Measurements from ENCODE around the gene LINC00237. TPM values are rescaled to one million over a fixed set of nuclear protein-coding genes. Genes with fewer than 3 reads are reported as not detected.

Gene LINC00237
- polyA plus RNA-seq (2011; rRNA removed), result not detected in 2 replicates
- polyA minus RNA-seq (2011; rRNA and poly(A)+ RNA removed), result not detected in 2 replicates

GRCh38 chr20:21106171-21107017 is at the start of gene LINC00237:
Gene LINC00237, minus strand, starts transcription at chr20:21106358.
- DNase-seq (ENCODE audit: low read depth, low spot score), result no peak
- Histone ChIP-seq H3K27ac (ENCODE audit: low read depth, low read length) (no peak within 1 kb of the TSS), H3K9me3 (ENCODE audit: control insufficient read depth, insufficient read depth, low read length) (peaks cover 5% of the 10 kb centered on the region; the same call in 1 of the 2 replicates), H3K4me3 (ENCODE audit: low read depth, low read length) (no peak within 1 kb of the TSS), H3K27me3 (ENCODE audit: control insufficient read depth, insufficient read depth, low read length) (peaks cover 77% of the 10 kb centered on the region)
- TF ChIP-seq CTCF (IDR thresholded peaks at IDR 0.05; ENCODE audit: low read depth, low read length), result no peak
- ChIA-PET POLR2A (no interaction called here), CTCF (interaction anchor here (1.9 kb wide), 1 partner anchor 129 kb away, joined by 5 read pairs; no protein-coding TSS in a partner anchor)

- ChIA-PET CTCF (no interaction called here), POLR2A (no interaction called here)
- DNase-seq (ENCODE audit: low read depth, low spot score), result no peak
- no peak for TF ChIP-seq CTCF (IDR thresholded peaks at IDR 0.05; ENCODE audit: low read depth, low read length)
- no peak overlapping the region for H3K27ac ChIP-seq (ENCODE audit: low read depth, low read length)
- H3K27me3 ChIP-seq (ENCODE audit: control insufficient read depth, insufficient read depth, low read length), result no peaks in the 10 kb centered on the region
- no peak overlapping the region for H3K4me3 ChIP-seq (ENCODE audit: low read depth, low read length)
- H3K9me3 ChIP-seq (ENCODE audit: control insufficient read depth, insufficient read depth, low read length), result no peaks in the 10 kb centered on the region
These were observed 49.1 kb upstream of the LINC00237 start for GRCh38 chr20:21155268-21155667.

GRCh38 chr20:21154692-21155091 is 48.5 kb upstream of the LINC00237 start:
- Histone ChIP-seq H3K27me3 (ENCODE audit: control insufficient read depth, insufficient read depth, low read length) (no peaks in the 10 kb centered on the region), H3K9me3 (ENCODE audit: control insufficient read depth, insufficient read depth, low read length) (no peaks in the 10 kb centered on the region), H3K27ac (ENCODE audit: low read depth, low read length) (no peak overlapping the region), H3K4me3 (ENCODE audit: low read depth, low read length) (no peak overlapping the region)
- ChIA-PET POLR2A (no interaction called here), CTCF (no interaction called here)
- DNase-seq (ENCODE audit: low read depth, low spot score), result no peak
- TF ChIP-seq CTCF (IDR thresholded peaks at IDR 0.05; ENCODE audit: low read depth, low read length), result no peak

GRCh38 chr20:21151791-21152190 is 45.6 kb upstream of the LINC00237 start:
- Histone ChIP-seq H3K4me3 (ENCODE audit: low read depth, low read length) (no peak overlapping the region), H3K27ac (ENCODE audit: low read depth, low read length) (no peak overlapping the region), H3K27me3 (ENCODE audit: control insufficient read depth, insufficient read depth, low read length) (no peaks in the 10 kb centered on the region), H3K9me3 (ENCODE audit: control insufficient read depth, insufficient read depth, low read length) (no peaks in the 10 kb centered on the region)
- CTCF ChIA-PET, result no interaction called here
- DNase-seq (ENCODE audit: low read depth, low spot score), result no peak
- no peak for TF ChIP-seq CTCF (IDR thresholded peaks at IDR 0.05; ENCODE audit: low read depth, low read length)
- POLR2A ChIA-PET, result no interaction called here

- DNase-seq (ENCODE audit: low read depth, low spot score), result no peak
- ChIA-PET CTCF (interaction anchor here (0.6 to 1.2 kb wide), 2 partner anchors 9 to 109 kb away, joined by 3 read pairs; no protein-coding TSS in a partner anchor), POLR2A (no interaction called here)
- Histone ChIP-seq H3K4me3 (ENCODE audit: low read depth, low read length) (no peak overlapping the region), H3K27ac (ENCODE audit: low read depth, low read length) (no peak overlapping the region), H3K9me3 (ENCODE audit: control insufficient read depth, insufficient read depth, low read length) (no peaks in the 10 kb centered on the region), H3K27me3 (ENCODE audit: control insufficient read depth, insufficient read depth, low read length) (no peaks in the 10 kb centered on the region)
- TF ChIP-seq CTCF (IDR thresholded peaks at IDR 0.05; ENCODE audit: low read depth, low read length), result no peak
These were observed 43.2 kb upstream of the LINC00237 start for GRCh38 chr20:21149344-21149743.

Measured in AG04450 (cell line).